NCI-H69 (cell line): Measurements from ENCODE around the gene DEPDC1.
"Not testable (repeated sequence)": the region's sequence is repeated elsewhere in the genome, so short reads cannot be mapped to it uniquely, and the experiment has no call there.

Experiments
- DNase-seq: peaks from one replicate; lab custom pipeline; 2025; lab: John Stamatoyannopoulos, UW

The DEPDC1 gene

GRCh38 chr1:68496680-68497357 lies at the start of gene DEPDC1:
DEPDC1 (minus strand) TSS chr1:68497082; CDS start chr1:68496999, 83 bp downstream.
- DNase-seq: peak; percentile 94

- no peak for DNase-seq
Observed at GRCh38 chr1:68544651-68545050, 47.8 kb upstream of the DEPDC1 start.

DNA sequence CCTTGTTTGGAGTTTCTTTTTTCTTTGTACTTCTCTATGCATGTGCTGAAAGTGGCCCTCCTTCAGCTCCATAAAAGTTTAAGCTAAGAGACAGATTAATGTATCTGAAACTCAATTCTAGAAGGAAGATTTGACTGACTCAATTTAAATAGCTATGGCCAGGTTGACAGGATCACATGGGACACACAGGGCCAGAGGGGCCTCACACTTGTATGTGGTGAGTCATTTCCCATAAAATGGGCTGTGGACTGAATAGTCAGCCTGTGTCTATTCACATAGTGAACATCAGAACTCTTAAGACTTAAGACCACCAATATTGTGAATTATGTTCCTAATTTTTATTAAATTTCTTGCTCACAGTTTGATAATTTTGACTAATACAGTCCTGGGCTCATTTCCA lies 45.7 kb upstream of the DEPDC1 start:
- no peak for DNase-seq

- no peak for DNase-seq
Observed at GRCh38 chr1:68538941-68539340, 42.1 kb upstream of the DEPDC1 start.

- no peak for DNase-seq
Observed at GRCh38 chr1:68528243-68528642, 31.4 kb upstream of the DEPDC1 start.

GRCh38 chr1:68525781-68526180 lies 28.9 kb upstream of the DEPDC1 start:
- no peak for DNase-seq

- no peak for DNase-seq
Observed at GRCh38 chr1:68521286-68521685, 24.4 kb upstream of the DEPDC1 start.

DNA sequence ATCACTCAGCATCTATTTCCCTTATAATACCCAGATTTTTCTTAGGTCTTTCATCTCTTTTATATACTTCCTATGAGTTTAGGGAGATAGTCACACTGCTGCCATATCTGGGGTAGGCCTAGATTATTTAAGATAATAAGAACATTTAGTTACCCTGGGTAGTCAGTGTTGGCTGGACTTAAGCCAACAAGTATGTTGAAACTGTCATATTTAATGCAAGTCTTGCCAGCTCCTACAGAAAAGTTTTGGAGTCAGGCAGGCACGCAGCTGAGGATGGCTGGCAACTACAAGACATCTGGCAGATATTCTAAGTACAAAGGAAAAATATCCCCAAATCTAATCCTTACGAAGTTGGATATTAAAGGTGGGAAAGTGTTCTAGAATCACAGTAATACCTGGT lies 19.2 kb upstream of the DEPDC1 start:
- no peak for DNase-seq

GRCh38 chr1:68511254-68511653 lies 14.4 kb upstream of the DEPDC1 start:
- no peak for DNase-seq

GRCh38 chr1:68506386-68506785 lies 9.5 kb upstream of the DEPDC1 start:
- no peak for DNase-seq

GRCh38 chr1:68503085-68503484 lies 6.2 kb upstream of the DEPDC1 start:
- DNase-seq: no peak

DNA sequence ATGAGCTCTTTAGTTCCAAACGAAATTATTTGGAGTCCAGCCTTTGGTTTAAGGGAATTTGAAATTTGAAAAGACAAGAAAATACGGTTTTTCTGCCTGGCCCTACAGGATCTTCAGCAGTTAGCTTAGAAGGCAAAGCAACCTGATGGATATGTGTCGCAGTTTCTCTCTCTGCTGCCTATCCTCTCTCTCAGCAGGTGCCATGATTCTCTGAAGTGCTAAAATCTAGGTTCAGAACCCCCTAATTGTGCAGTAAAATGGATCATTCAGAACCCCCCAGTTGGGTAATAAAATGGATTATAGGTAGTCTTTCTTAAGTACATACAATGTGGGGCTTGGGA lies 446 bp upstream of the DEPDC1 start:
- DNase-seq: no peak

GRCh38 chr1:68495968-68496679 lies 758 bp downstream of the DEPDC1 start:
- peak; percentile 45 for DNase-seq

DNA sequence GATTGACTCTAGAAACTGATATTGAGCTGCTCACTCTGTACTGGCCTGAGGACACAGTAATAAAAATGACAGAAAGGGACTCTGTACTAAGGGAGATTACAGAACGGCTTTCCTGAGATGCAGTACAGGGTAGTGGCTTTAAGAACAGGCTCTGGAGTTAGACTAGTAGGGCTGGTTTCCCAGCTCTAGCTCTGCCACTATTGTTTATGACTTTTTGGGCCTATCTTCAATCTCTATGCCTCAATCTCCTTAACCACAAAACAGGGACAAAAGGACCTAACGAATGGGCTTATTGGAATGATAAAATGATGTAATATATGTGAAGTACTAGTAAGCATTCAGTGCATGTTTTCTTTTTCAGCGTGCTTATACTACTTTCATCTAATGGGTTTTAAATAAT lies 1.4 kb downstream of the DEPDC1 start:
- peak; percentile 11 for DNase-seq

DNA sequence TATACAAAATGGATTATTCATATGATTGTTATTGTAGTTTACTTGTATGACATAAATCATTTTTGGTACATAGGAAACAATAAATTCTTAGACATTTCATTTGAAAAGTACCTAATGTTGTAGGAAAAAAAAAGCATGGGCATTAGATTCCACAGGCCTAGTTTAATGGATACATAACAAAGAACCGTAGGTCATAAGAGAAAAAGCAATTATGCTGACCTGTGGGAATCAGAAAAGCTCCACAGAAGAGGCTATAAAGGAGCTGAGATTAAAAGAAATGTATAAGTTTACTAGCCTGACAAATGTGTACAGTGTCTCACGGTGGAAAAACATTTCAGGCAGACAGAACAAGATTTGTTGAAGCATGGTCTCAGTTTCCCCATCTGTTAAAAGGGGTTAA lies 3.7 kb downstream of the DEPDC1 start:
- DNase-seq: no peak

DNA sequence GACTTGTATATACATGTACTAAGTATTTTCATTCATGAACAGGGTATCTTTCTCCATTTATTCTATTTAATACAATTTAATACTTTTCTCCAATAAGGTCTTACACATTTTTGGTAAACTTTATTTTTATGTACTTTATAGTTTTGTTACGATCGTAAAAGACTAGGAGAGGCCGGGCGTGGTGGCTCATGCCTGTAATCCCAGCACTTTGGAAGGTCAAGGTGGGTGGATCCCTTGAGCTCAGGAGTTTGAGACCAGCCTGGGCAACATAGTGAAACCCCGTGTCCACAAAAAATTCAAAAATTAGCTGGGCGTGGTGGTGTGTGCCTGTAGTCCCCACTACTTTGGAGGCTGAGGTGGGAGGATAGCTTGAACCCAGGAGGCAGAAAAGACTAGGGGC lies 4.6 kb downstream of the DEPDC1 start:
- DNase-seq: not testable (repeated sequence)

- DNase-seq: no peak
Observed at GRCh38 chr1:68490046-68490651, 6.7 kb downstream of the DEPDC1 start.

- DNase-seq: peak; percentile 5
Observed at GRCh38 chr1:68485431-68486022, 11.4 kb downstream of the DEPDC1 start.

DNA sequence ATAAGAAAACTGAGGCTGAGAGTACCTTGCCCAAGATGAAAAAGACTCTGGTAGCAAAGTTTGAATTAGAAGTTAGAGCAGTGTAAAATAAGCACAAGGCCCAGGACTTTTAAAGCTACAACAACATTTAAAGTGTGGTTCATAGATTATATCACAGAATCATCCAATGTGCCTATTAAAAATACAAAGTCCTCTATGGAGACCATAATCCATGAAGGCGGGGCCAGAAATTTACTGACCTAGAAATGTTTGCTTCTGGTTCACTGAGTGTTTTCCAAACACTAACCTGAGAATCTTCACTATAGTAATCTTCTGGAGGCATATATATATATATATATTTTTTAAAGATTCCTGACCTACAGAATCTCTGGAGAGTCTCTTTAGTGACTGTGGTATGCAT lies 12.3 kb downstream of the DEPDC1 start:
- no peak for DNase-seq

GRCh38 chr1:68481041-68481440 lies 15.8 kb downstream of the DEPDC1 start:
- DNase-seq: no peak

DNA sequence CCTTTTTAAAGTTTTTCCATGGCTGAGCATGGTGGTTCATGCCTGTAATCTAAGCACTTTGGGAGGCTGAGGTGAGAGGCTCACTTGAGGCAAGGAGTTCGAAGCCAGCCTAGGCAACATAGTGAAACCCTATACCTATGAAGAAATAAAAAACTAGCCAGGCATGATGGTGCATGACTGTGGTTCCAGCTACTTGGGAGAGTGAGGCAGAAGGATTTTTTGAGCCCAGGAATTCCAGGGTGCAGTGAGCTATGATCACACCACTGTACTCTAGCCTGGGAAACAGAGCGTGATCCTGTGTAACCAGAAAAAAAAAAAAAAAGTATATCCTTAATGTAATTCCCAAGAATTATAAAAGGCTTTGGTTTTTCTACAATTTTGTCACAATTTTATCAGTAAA lies 17.4 kb downstream of the DEPDC1 start:
- no peak for DNase-seq

DNA sequence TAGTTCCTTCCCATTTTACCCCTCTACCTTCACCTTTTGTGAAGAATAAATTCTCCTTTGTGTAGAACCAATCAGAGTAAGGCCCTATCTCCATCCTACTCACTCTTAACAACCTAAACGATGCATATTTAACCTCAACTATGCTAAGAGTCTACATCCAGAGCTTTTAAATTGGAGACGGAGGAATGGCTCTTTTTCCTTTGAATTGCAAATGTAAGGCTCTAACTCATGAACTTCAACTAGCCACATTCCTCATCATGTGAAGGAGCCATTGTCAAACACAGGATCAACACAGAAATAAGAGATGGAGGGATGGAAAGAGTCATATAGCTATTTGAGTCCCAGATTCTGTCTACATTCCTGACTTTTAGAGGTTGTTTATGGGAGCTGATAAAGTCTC lies 18.2 kb downstream of the DEPDC1 start:
- no peak for DNase-seq

- DNase-seq: not testable (repeated sequence)
Observed at GRCh38 chr1:68476626-68477025, 20.3 kb downstream of the DEPDC1 start.
